Limb (tissue), 2 donors: ENCODE data around the gene NTM.
"Not testable (repeated sequence)": the region's sequence is repeated elsewhere in the genome, so short reads cannot be mapped to it uniquely, and the experiment has no call there.

ENCODE experiments used
- DNase-seq, 2 donors: peaks; one replicate each; pipeline ENCODE4 v3.0.0-alpha.2; 2016; ENCODE audit errors: extremely low spot score in 2 of 2

The NTM gene

GRCh38 chr11:131370090-131370751 lies at the start of gene NTM:
TSS of gene NTM (plus strand) at chr11:131370615.
- peak in 1 of 2 donors; percentile 63 for DNase-seq

GRCh38 chr11:131324921-131325570 lies 45.4 kb upstream of the NTM start:
- no peak for DNase-seq

- no peak for DNase-seq
Measured at GRCh38 chr11:131326829-131327228, 43.6 kb upstream of the NTM start.

GRCh38 chr11:131327421-131327820 lies 43.0 kb upstream of the NTM start:
- no peak for DNase-seq

- no peak for DNase-seq
Measured at GRCh38 chr11:131328843-131329242, 41.6 kb upstream of the NTM start.

- no peak for DNase-seq
Measured at GRCh38 chr11:131331010-131331409, 39.4 kb upstream of the NTM start.

GRCh38 chr11:131331546-131331945 lies 38.9 kb upstream of the NTM start:
- no peak for DNase-seq

- DNase-seq = no peak
Measured at GRCh38 chr11:131334601-131335000, 35.8 kb upstream of the NTM start.

- DNase-seq = not testable (repeated sequence)
Measured at GRCh38 chr11:131341900-131342299, 28.5 kb upstream of the NTM start.

GRCh38 chr11:131342442-131342841 lies 28.0 kb upstream of the NTM start:
- not testable (repeated sequence) for DNase-seq

GRCh38 chr11:131345406-131345805 lies 25.0 kb upstream of the NTM start:
- DNase-seq = no peak

- DNase-seq = no peak
Measured at GRCh38 chr11:131349368-131350086, 20.9 kb upstream of the NTM start.

GRCh38 chr11:131350872-131351271 lies 19.5 kb upstream of the NTM start:
- no peak for DNase-seq

GRCh38 chr11:131351848-131352247 lies 18.6 kb upstream of the NTM start:
- DNase-seq = no peak

GRCh38 chr11:131353766-131354165 lies 16.6 kb upstream of the NTM start:
- DNase-seq = no peak

GRCh38 chr11:131354251-131354701 lies 16.1 kb upstream of the NTM start:
- DNase-seq = no peak

- DNase-seq = no peak
Measured at GRCh38 chr11:131356206-131356605, 14.2 kb upstream of the NTM start.

- no peak for DNase-seq
Measured at GRCh38 chr11:131365329-131365930, 5.0 kb upstream of the NTM start.

GRCh38 chr11:131370901-131371790 lies 731 bp downstream of the NTM start:
- DNase-seq = no peak

GRCh38 chr11:131371791-131372104 lies 1.3 kb downstream of the NTM start:
- no peak for DNase-seq

- no peak for DNase-seq
Measured at GRCh38 chr11:131372234-131372962, 2.0 kb downstream of the NTM start.
